ENCODE measurements around the gene GDF7. TPM values are rescaled to one million over a fixed set of nuclear protein-coding genes. Genes with fewer than 3 reads are reported as not detected.

GDF7 gene
- total and polyA plus RNA-seq, 7 experiments from 2014 or later = 0.01 to 0.20 (median 0.05) TPM; not detected in 2

DNA sequence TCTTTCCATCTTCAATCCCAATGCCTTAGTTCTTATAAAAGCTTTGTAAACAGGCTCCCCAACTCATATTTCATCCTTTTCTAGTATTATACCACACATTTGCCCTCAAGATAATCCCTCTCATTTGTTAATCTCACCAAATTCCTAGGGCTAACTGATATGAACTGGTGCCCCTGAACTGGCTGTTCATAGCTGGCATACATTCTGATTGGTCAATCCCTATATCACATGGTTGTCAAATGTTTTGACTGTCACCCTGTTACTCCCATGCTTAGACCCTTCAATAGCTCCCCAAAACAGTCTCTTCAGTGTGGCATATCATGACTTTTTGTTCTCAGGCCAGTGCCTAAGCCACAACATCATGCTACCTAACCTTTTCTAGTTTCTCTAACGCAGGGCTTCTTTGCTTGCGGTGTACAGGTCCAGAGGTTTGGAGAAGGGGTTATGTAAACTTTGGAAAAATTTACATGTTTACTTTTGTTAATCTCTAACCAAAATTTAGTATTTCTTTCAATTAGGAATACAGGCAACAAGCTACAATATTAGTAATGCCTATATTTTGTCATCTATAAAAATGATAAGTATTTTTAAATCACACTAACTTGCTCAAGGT is 30.5 kb downstream of the GDF7 start:
- POLR2A ChIA-PET = no interaction called here
- CTCF ChIA-PET = interaction anchor here (0.8 kb wide), 1 partner anchor 55 kb away, joined by 4 read pairs; no protein-coding TSS in a partner anchor

DNA sequence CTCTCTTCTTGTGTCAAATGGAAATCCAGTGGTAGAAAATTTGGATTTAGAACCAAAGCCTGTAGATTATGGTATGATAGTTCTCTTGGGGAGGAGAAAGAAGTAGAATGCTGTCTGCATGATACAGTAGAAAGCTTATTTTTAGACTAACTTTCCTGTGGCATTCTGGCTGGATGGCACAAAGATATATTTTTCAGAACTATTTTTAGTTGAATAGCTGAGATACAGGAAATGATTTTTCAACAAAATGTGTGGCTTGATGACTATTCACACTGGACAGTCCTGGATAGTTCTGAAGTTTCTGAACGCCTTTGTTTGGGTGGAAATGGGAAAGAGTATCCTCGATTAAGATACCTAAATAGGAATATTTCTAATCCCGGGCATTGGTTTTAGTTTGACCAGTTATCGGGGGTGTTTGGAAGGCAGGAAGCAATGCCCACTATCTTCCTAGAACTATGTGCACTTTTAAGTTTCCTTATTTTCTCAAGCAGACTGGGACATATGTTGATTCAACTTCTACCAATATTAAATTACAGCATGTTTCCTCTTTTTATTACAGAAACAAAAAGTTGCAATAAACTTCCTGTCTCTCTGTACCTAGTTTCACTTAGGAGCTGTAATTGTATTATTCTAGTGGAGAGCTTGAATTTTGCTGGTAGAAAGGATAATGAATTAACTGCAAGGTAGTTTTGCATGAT is 32.1 kb downstream of the GDF7 start:
- Histone ChIP-seq H3K27ac (ENCODE audit: low read depth, low read length) (no peak overlapping the region), H3K4me1 (ENCODE audit: control insufficient read depth in 2 of 2, insufficient read depth in 2 of 2, low read length in 2 of 2) (no peaks in the 10 kb centered on the region), H3K9me3 (ENCODE audit: control insufficient read depth in 2 of 3, low read length in 3 of 3) (no peaks in the 10 kb centered on the region), H3K27me3 (ENCODE audit: control insufficient read depth in 2 of 2, insufficient read depth in 2 of 2, low read length in 2 of 2) (no peaks in the 10 kb centered on the region), H3K4me3 (ENCODE audit: low read length) (no peak overlapping the region), H3K36me3 (ENCODE audit: control insufficient read depth in 2 of 3, insufficient read depth in 3 of 3, low read length in 3 of 3) (peaks cover 0 to 5% (median 0%) of the 10 kb centered on the region in 3 experiments)
- Mint-ChIP-seq H3K36me3 (peaks cover 0 to 39% (median 12%) of the 10 kb centered on the region in 5 donors), H3K27ac (peak overlapping the region in 2 of 9 donors; percentile 12 to 23), H3K4me3 (no peak overlapping the region), H3K4me1 (peaks cover 0 to 12% (median 4%) of the 10 kb centered on the region in 7 donors), H3K9me3 (peaks cover 0 to 1% (median 0%) of the 10 kb centered on the region in 11 donors), H3K27me3 (no peaks in the 10 kb centered on the region)
- DNase-seq (no peak), ATAC-seq (peak; percentile 36)
- ChIA-PET POLR2A (no interaction called here), CTCF (interaction anchor here (1.0 kb wide), 1 partner anchor 125 kb away, joined by 3 read pairs; no protein-coding TSS in a partner anchor)
- intact Hi-C loops (cut with micrococcal nuclease) = no loop called here

More for the DNA sequence above, 30.5 kb downstream of the GDF7 start:
- H3K4me1 Mint-ChIP-seq = peaks cover 0 to 12% (median 4%) of the 10 kb centered on the region in 7 donors
- Histone ChIP-seq H3K4me3 (ENCODE audit: low read length) (no peak overlapping the region), H3K27ac (ENCODE audit: low read depth, low read length) (no peak overlapping the region), H3K9me3 (ENCODE audit: control insufficient read depth in 2 of 3, low read length in 3 of 3) (no peaks in the 10 kb centered on the region), H3K4me1 (ENCODE audit: control insufficient read depth in 2 of 2, insufficient read depth in 2 of 2, low read length in 2 of 2) (no peaks in the 10 kb centered on the region), H3K27me3 (ENCODE audit: control insufficient read depth in 2 of 2, insufficient read depth in 2 of 2, low read length in 2 of 2) (no peaks in the 10 kb centered on the region), H3K36me3 (ENCODE audit: control insufficient read depth in 2 of 3, insufficient read depth in 3 of 3, low read length in 3 of 3) (peaks cover 0 to 13% (median 0%) of the 10 kb centered on the region in 3 experiments)
- intact Hi-C loops (cut with micrococcal nuclease) = no loop called here
- peak overlapping the region in 1 of 9 donors; percentile 6 for H3K27ac Mint-ChIP-seq
- DNase-seq (no peak), ATAC-seq (no peak)
- H3K27me3 Mint-ChIP-seq = no peaks in the 10 kb centered on the region
- peaks cover 0 to 1% (median 0%) of the 10 kb centered on the region in 11 donors for H3K9me3 Mint-ChIP-seq
- no peak overlapping the region for H3K4me3 Mint-ChIP-seq
- H3K36me3 Mint-ChIP-seq = peaks cover 2 to 32% (median 17%) of the 10 kb centered on the region in 5 donors

GRCh38 chr2:20702563-20702962 is 35.6 kb downstream of the GDF7 start:
- no peaks in the 10 kb centered on the region for H3K27me3 Mint-ChIP-seq
- Histone ChIP-seq H3K4me1 (ENCODE audit: control insufficient read depth in 2 of 2, insufficient read depth in 2 of 2, low read length in 2 of 2) (no peaks in the 10 kb centered on the region), H3K36me3 (ENCODE audit: control insufficient read depth in 2 of 3, insufficient read depth in 3 of 3, low read length in 3 of 3) (no peaks in the 10 kb centered on the region), H3K4me3 (ENCODE audit: low read length) (no peak overlapping the region), H3K27me3 (ENCODE audit: control insufficient read depth in 2 of 2, insufficient read depth in 2 of 2, low read length in 2 of 2) (no peaks in the 10 kb centered on the region), H3K9me3 (ENCODE audit: control insufficient read depth in 2 of 3, low read length in 3 of 3) (no peaks in the 10 kb centered on the region), H3K27ac (ENCODE audit: low read depth, low read length) (no peak overlapping the region)
- no peak for DNase-seq
- ATAC-seq = no peak
- intact Hi-C loops (cut with micrococcal nuclease) = no loop called here
- H3K4me1 Mint-ChIP-seq = peaks cover 0 to 12% (median 4%) of the 10 kb centered on the region in 7 donors
- H3K9me3 Mint-ChIP-seq = no peaks in the 10 kb centered on the region
- ChIA-PET CTCF (no interaction called here), POLR2A (no interaction called here)
- peak overlapping the region in 2 of 9 donors; percentile 3 to 16 for H3K27ac Mint-ChIP-seq
- H3K36me3 Mint-ChIP-seq = peaks cover 0 to 32% (median 19%) of the 10 kb centered on the region in 5 donors
- no peak overlapping the region for H3K4me3 Mint-ChIP-seq

DNA sequence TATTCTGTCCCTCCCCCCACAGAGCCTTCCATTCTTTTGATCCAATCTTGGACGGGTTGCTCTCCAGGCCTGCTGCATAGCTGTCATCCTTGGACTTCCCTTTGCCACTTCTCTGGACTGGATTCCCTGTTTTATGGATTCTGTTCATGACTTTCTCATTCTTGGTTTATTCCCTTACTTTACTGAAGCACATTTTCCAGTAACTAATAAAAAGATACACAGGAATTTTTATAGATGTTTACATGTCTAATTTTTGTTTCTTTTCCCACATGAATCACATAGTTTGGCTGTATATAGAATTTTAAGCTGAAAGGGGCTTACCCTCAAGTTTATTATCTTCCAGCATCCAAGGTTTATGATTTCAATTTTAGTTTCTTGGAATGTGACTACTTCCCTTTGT is 37.9 kb downstream of the GDF7 start:
- no peaks in the 10 kb centered on the region for H3K4me1 ChIP-seq (ENCODE audit: control insufficient read depth in 2 of 2, insufficient read depth in 2 of 2, low read length in 2 of 2)
- intact Hi-C loops (cut with micrococcal nuclease) = no loop called here
- no peaks in the 10 kb centered on the region for H3K27me3 Mint-ChIP-seq
- no peaks in the 10 kb centered on the region for H3K9me3 Mint-ChIP-seq
- H3K9me3 ChIP-seq (ENCODE audit: control insufficient read depth in 2 of 3, low read length in 3 of 3) = no peaks in the 10 kb centered on the region
- POLR2A ChIA-PET = no interaction called here
- no peak overlapping the region for H3K27ac ChIP-seq (ENCODE audit: low read depth, low read length)
- no peaks in the 10 kb centered on the region for H3K27me3 ChIP-seq (ENCODE audit: control insufficient read depth in 2 of 2, insufficient read depth in 2 of 2, low read length in 2 of 2)
- ATAC-seq = no peak
- peaks cover 0 to under 1% (median 0%) of the 10 kb centered on the region in 7 donors for H3K4me1 Mint-ChIP-seq
- CTCF ChIA-PET = no interaction called here
- peak overlapping the region in 1 of 9 donors; percentile 28 for H3K27ac Mint-ChIP-seq
- H3K36me3 ChIP-seq (ENCODE audit: control insufficient read depth in 2 of 3, insufficient read depth in 3 of 3, low read length in 3 of 3) = no peaks in the 10 kb centered on the region
- H3K4me3 Mint-ChIP-seq = no peak overlapping the region
- H3K36me3 Mint-ChIP-seq = peaks cover 0 to 22% (median 18%) of the 10 kb centered on the region in 5 donors
- no peak overlapping the region for H3K4me3 ChIP-seq (ENCODE audit: low read length)
- DNase-seq = no peak

DNA sequence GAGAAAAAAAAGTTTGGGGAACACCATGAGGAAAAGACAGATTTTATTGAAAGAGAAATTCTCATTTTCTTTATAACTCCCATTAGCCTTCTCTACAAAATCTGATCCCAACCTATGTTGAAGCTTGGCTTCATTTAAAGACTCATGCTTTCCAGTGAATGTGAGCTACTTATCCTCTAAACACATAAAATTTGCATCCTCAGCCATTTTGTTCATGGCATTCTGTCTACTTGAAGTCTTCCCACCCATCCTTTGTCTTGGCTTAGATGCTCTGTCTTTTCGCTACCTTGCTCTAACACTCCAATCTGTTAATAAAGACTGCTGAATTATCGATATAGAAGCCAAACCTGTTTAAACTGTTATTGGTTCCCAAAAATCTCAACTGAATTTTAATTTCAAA is 39.3 kb downstream of the GDF7 start:
- no peaks in the 10 kb centered on the region for H3K4me1 ChIP-seq (ENCODE audit: control insufficient read depth in 2 of 2, insufficient read depth in 2 of 2, low read length in 2 of 2)
- ATAC-seq (no peak), DNase-seq (no peak)
- H3K27ac ChIP-seq (ENCODE audit: low read depth, low read length) = no peak overlapping the region
- H3K27me3 ChIP-seq (ENCODE audit: control insufficient read depth in 2 of 2, insufficient read depth in 2 of 2, low read length in 2 of 2) = no peaks in the 10 kb centered on the region
- Mint-ChIP-seq H3K27me3 (no peaks in the 10 kb centered on the region), H3K36me3 (peaks cover 2 to 29% (median 18%) of the 10 kb centered on the region in 5 donors), H3K4me3 (no peak overlapping the region), H3K4me1 (peaks cover 0 to 4% (median 0%) of the 10 kb centered on the region in 7 donors), H3K27ac (no peak overlapping the region), H3K9me3 (no peaks in the 10 kb centered on the region)
- H3K36me3 ChIP-seq (ENCODE audit: control insufficient read depth in 2 of 3, insufficient read depth in 3 of 3, low read length in 3 of 3) = no peaks in the 10 kb centered on the region
- ChIA-PET POLR2A (no interaction called here), CTCF (no interaction called here)
- intact Hi-C loops (cut with micrococcal nuclease) = no loop called here
- no peaks in the 10 kb centered on the region for H3K9me3 ChIP-seq (ENCODE audit: control insufficient read depth in 2 of 3, low read length in 3 of 3)
- no peak overlapping the region for H3K4me3 ChIP-seq (ENCODE audit: low read length)

GRCh38 chr2:20706786-20707185 is 39.8 kb downstream of the GDF7 start:
- H3K9me3 ChIP-seq (ENCODE audit: control insufficient read depth in 2 of 3, low read length in 3 of 3) = no peaks in the 10 kb centered on the region
- Mint-ChIP-seq H3K27ac (no peak overlapping the region), H3K36me3 (peaks cover 2 to 34% (median 12%) of the 10 kb centered on the region in 5 donors), H3K27me3 (no peaks in the 10 kb centered on the region), H3K4me3 (no peak overlapping the region), H3K9me3 (no peaks in the 10 kb centered on the region), H3K4me1 (peaks cover 0 to 4% (median 0%) of the 10 kb centered on the region in 7 donors)
- H3K27ac ChIP-seq (ENCODE audit: low read depth, low read length) = no peak overlapping the region
- POLR2A ChIA-PET = no interaction called here
- H3K4me3 ChIP-seq (ENCODE audit: low read length) = no peak overlapping the region
- H3K36me3 ChIP-seq (ENCODE audit: control insufficient read depth in 2 of 3, insufficient read depth in 3 of 3, low read length in 3 of 3) = no peaks in the 10 kb centered on the region
- CTCF ChIA-PET = no interaction called here
- DNase-seq (no peak), ATAC-seq (no peak)
- no peaks in the 10 kb centered on the region for H3K27me3 ChIP-seq (ENCODE audit: control insufficient read depth in 2 of 2, insufficient read depth in 2 of 2, low read length in 2 of 2)
- H3K4me1 ChIP-seq (ENCODE audit: control insufficient read depth in 2 of 2, insufficient read depth in 2 of 2, low read length in 2 of 2) = no peaks in the 10 kb centered on the region
- intact Hi-C loops (cut with micrococcal nuclease) = no loop called here
